Raji (cell line): ENCODE results near the gene NAP1L5.

Experiments used
- POLR2A ChIP-seq: IDR thresholded peaks from 2 replicates; pipeline ENCODE4 v1.6.1; 2011; ENCODE audit warnings: low read depth, low read length, control low read depth; ENCODE audit not compliant: insufficient read depth

Gene NAP1L5

GRCh38 chr4:88697588-88698329, at the start of gene NAP1L5:
NAP1L5 (minus strand) TSS chr4:88697829; CDS start chr4:88697754, 75 bp downstream.
- TF ChIP-seq POLR2A, result no peak

GRCh38 chr4:88747351-88747750, 49.7 kb upstream of the NAP1L5 start:
- no peak for TF ChIP-seq POLR2A

- no peak for TF ChIP-seq POLR2A
These were observed 48.6 kb upstream of the NAP1L5 start for GRCh38 chr4:88746206-88746605.

GRCh38 chr4:88745581-88746163, 48.0 kb upstream of the NAP1L5 start:
- TF ChIP-seq POLR2A, result no peak

- no peak for TF ChIP-seq POLR2A
These were observed 47.5 kb upstream of the NAP1L5 start for GRCh38 chr4:88745175-88745574.

GRCh38 chr4:88744609-88745008, 47.0 kb upstream of the NAP1L5 start:
- TF ChIP-seq POLR2A, result no peak

- no peak for TF ChIP-seq POLR2A
These were observed 46.1 kb upstream of the NAP1L5 start for GRCh38 chr4:88743696-88744095.

- no peak for TF ChIP-seq POLR2A
These were observed 44.9 kb upstream of the NAP1L5 start for GRCh38 chr4:88742561-88742960.

- TF ChIP-seq POLR2A, result no peak
These were observed 40.6 kb upstream of the NAP1L5 start for GRCh38 chr4:88738180-88738579.

- TF ChIP-seq POLR2A, result no peak
These were observed 39.8 kb upstream of the NAP1L5 start for GRCh38 chr4:88737307-88737941.

- TF ChIP-seq POLR2A, result no peak
These were observed 38.6 kb upstream of the NAP1L5 start for GRCh38 chr4:88736264-88736663.

GRCh38 chr4:88735564-88735963, 37.9 kb upstream of the NAP1L5 start:
- TF ChIP-seq POLR2A, result no peak

GRCh38 chr4:88734403-88734949, 36.8 kb upstream of the NAP1L5 start:
- TF ChIP-seq POLR2A, result no peak

GRCh38 chr4:88732714-88733368, 35.2 kb upstream of the NAP1L5 start:
- TF ChIP-seq POLR2A, result no peak

- no peak for TF ChIP-seq POLR2A
These were observed 33.8 kb upstream of the NAP1L5 start for GRCh38 chr4:88731381-88731780.
